Activated CD4-positive, alpha-beta T cell treated with anti-CD3 and anti-CD28 coated beads, Interleukin-2, Interleukin-4, amounts not matched to agents 100 ng/mL and 50 ng/mL, durations not matched to agents 16 hours and 8 hours (primary cell): ENCODE results near the gene PLK3.
A peak's percentile ranks its signal among the peaks of the same experiment; 100 is the strongest.
"Not testable (repeated sequence)": the region's sequence is repeated elsewhere in the genome, so short reads cannot be mapped to it uniquely, and the experiment has no call there.

Source experiments
- DNase-seq: peaks from one replicate; pipeline ENCODE4 v3.0.0-alpha.2; 2020; ENCODE audit warnings: low spot score

The PLK3 gene

DNA sequence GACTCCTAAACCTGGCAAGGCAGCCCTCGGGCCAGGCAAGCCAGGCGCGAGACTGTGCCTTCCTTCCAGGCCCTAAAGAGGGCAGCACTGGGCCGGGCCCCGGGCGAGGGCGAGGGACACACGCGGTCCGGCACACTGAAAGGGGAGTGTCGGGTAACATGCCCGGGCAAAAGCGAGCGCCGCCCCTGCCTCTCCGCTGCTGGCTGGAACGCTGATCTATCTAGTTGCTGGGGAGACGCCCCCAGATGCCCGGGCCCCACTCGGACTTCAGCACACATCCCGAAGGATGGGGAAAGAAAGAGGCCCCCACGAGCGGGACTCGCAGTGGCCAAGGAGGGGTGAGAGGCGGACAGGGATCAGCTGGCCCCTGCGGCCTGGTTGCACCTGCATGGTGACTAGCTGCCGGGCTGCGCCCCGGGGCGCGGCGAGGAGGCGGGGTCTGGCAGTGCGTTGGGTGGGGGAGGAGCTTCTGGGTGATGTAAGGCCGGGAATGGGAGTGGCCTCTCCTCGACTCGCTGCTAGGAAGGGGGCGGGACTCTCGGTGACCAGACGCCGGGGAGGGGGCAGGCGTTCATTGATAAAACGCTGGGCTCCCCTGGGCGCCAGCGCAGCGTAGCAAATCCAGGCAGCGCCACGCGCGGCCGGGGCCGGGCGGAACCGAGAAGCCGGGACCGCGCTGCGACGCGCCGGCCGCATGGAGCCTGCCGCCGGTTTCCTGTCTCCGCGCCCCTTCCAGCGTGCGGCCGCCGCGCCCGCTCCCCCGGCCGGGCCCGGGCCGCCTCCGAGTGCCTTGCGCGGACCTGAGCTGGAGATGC lies at the start of gene PLK3:
Gene PLK3 (plus strand): TSS at position 608 of the 815 bp plus-strand sequence. CDS start 87 bp downstream, at position 695.
- peak; percentile 99 for DNase-seq

DNA sequence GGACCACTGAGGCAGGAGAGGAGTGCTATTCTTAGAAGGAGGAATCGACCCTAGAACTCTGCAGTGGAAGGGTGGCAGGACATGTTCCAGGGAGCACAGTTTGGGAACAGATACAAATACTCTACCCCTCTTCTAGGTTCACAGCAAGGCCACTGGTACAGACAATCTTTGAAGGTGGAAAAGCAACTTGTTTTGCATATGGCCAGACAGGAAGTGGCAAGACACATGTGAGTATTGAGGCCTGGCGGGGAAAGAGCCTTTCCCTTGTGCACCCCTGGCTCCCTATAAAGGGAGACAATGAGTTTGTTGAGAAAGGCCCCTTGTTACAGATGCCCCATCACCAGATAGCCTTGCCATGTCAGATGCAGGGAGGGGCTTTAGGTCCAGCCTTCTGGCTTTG lies 42.8 kb upstream of the PLK3 start:
- no peak for DNase-seq

DNA sequence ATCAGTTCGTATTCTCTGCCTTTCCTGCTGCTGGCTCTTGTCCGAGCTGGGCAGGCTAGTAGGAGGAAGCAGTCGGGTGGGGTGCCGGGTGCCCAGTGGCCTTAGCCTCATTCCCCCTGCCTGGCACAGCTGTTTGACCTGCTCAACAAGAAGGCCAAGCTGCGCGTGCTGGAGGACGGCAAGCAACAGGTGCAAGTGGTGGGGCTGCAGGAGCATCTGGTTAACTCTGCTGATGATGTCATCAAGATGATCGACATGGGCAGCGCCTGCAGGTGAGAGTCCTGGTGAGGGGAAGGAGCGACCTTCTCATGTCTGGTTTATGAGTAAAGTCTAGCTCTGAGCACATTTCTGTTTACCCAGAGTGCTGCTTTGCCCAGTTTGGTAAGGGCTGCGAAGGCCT lies 41.1 kb upstream of the PLK3 start:
- no peak for DNase-seq

DNA sequence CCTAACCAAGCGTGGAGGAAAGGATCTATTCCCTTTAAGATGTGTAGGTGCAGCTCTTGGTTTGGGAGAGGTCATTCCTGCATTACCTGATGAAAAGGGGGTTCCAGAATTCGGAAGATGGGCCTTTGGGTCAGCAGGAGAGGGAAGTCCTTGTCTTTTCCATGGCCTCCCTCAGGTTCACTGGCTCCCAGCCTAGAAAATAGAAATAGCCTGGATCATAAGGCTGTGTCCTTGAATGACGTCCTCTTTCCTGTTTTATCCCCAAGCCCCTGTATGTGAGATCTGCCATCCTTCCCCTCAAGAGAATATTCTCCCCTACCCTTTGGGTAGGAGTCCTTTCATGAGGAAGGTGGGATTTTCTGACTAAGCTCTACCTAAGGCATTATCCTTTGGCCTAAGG lies 39.3 kb upstream of the PLK3 start:
- DNase-seq: no peak

DNA sequence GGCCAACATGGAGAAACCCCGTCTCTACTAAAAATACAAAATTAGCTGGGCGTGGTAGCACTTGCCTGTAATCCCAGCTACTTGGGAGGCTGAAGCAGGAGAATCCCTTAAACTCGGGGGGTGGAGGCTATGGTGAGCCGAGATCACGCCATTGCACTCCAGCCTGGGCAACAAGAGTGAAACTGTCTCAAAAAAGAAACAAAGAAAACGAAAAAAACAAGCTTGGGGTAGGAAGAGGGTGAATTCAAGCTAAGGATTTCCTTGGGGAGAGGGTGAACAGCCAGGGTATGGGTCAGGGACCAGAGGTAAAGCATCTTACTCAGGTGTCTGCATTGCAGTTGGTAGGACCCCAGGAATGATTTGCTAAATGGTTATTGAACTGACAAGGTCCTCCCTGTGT lies 33.8 kb upstream of the PLK3 start:
- DNase-seq: not testable (repeated sequence)

DNA sequence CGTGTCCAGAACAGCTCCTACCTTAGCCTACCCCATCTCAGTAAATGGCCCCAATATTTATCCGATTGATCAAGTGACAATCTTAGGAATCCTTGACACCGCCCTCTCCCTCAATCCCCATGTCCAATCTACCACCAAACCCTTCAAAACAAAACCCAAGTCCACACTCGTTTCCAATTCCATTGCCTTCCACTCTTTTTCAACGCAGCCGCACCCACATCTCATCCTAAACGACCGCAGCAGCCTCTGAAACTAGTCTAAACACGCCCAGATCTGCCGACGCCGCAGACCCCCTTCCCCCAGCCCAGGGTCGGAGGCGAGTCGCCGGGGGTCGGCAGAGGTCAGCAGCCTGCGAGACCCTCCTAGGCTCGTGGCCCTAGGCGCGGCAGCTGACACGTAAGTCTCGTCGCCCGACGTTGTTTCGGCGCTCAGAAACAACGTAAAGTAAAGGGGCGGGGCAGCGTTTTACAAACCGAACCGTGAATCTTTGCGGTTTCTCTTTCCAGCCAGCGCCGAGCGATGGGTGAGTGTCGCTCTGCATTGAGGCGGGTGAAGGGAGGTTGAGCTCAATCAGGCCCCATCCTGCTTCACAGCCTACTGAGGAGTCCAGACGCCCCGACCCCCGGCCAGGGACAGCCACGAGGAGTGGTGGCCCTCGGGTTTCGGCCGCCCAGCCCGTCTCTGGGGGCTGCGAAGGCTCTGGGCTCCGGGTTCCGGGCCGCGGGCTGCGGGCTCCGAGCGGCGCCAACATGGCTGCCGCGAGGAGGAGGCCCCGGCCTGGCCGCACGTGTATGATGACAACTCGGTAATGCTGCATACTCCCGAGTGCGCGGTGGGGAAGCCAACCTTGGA lies 24.9 kb upstream of the PLK3 start, which contains the start of gene RPS8:
Gene RPS8 (plus strand): TSS at position 463 of the 852 bp plus-strand sequence. CDS start 57 bp downstream, at position 520.
- DNase-seq: peak; percentile 94

DNA sequence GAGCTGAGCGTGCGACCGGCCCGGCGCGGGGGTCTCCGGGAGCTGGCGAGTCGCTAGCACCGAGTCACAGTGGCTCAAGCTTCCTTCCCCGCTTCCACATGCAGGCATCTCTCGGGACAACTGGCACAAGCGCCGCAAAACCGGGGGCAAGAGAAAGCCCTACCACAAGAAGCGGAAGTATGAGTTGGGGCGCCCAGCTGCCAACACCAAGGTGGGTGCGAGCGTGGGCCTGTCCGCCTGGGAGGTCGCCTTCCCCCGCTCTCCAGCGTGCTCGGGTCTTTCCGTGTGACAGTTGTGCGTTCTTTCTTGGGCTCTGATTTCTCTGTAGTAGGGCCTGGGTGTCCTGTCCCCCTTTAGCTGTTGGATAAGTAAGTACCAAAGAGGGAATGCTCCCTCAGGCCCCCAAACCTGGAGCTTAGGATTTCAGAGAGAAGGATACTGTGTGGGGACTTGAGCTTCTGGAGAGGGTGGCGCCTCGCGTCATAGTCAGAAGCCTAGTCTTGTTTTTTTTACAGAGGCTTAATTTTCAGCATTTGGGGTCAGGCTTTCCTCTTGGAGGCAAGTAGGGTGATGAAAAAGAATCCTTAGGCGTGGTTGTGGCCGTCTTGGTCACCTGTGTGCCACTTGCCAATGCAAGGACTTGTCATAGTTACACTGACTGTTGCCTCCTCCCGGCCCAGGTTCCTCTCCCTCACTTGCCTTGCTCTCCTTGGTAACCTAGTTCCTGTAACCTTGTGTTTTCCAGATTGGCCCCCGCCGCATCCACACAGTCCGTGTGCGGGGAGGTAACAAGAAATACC lies 24.0 kb upstream of the PLK3 start:
- DNase-seq: no peak

DNA sequence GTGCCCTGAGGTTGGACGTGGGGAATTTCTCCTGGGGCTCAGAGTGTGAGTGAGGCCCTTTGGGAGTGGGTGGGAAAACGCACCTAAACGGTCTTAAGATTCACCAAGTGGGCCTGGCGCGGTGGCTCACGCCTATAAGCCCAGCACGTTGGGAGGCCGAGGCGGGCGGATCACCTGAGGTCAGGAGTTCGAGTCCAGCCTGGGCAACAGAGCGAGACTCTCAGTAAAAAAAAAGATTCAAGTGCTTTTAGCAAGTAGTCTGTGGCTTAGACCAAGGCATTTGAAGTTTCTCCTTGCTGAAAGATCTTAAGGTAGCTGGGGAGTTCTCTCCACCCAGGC lies 23.5 kb upstream of the PLK3 start:
- no peak for DNase-seq

DNA sequence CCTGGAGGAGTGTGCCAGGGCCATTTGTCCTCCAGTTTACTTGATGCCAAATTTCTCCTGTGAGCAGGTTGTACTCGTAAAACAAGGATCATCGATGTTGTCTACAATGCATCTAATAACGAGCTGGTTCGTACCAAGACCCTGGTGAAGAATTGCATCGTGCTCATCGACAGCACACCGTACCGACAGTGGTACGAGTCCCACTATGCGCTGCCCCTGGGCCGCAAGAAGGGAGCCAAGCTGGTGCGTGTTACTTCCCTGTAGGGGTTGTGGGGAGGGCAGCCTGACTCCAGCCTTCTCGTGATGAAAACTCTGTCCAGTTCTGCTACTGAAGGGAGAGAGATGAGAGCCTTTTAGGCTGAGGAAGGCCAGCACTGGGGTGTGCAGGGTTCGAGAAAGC lies 22.6 kb upstream of the PLK3 start:
- DNase-seq: no peak

DNA sequence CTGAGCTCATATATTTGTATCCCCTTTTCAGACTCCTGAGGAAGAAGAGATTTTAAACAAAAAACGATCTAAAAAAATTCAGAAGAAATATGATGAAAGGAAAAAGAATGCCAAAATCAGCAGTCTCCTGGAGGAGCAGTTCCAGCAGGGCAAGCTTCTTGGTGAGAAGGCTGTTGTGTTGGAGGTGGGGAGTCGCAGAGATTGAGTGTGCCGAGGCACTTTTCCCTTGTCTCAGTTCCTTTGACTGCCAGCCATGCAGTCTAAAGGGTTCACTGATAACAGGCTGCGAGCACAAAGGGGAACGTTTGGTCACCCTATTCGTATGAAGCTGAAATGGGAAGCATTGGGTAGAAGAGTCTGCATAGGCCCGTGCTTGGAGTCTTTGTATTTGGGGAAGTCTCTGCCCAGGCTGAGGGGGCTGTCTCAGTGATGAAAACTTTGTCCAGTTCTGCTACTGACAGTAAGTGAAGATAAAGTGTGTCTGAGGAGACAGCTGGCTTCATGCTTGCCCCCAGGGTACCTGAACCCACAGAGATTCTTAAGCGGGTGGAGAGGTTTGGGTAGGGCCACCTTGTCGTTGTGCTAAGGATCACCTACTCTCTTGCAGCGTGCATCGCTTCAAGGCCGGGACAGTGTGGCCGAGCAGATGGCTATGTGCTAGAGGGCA lies 22.1 kb upstream of the PLK3 start:
- DNase-seq: no peak

DNA sequence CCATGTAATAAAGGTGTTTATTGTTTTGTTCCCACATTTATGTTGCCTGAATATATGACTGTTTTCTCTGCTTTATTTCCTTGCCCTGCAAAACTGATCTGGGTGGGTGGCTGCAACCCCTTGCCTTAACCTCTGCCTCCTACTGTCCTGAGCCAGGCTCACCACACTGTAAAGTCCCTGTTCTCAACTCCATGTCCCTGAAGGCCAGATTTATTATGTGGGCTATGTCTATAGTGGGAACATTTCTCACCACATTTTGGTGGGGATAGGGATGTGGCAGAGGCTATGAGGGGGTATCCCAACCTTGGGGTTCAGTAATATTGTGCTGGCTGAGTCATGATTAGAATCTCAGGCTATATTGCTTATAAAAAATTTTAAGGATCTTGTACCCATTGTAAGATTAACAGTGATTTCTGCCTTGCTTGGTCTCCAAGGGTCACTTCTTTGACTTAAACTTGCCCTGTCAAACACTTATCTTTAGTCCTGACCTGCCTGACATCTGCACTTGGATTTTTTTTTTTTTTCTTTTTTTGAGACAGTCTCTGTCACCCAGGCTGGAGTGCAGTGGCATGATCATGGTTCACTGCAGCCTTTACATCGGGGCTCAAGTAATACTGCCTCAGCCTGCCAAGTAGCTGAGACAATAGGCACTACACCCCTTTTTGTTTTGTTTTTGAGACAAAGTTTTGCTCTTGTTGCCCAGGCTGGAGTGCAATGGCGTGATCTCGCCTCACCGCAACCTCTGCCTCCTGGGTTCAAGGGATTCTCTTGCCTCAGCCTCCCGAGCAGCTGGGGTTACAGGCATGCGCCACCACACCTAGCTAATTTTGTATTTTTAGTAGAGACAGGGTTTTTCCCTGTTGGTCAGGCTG lies 21.2 kb upstream of the PLK3 start:
- DNase-seq: no peak

DNA sequence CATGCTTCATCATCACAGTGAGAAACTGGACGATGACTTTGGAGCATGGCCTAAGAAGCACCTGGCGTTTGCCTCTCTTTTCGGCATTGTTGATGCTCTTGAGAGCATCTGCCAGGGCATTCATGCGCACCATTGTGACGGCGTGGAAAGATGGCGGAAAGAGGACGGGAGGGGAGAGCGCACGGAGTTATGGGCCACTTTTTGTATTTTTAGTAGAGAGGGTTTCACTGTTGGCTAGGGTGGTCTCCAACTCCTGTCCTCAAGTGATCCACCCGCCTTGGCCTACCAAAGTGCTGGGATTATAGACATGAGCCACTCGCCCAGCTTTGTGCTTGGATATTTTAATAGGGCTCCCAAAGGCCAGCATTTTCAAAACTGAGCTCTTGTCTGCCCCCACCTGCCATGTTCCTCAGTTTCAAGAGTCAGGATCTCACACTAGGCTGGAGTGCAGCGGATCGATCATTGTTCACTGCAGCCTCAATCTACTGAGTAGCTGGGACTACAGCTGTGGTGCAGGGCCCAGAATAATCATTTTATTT lies 19.5 kb upstream of the PLK3 start:
- DNase-seq: no peak

DNA sequence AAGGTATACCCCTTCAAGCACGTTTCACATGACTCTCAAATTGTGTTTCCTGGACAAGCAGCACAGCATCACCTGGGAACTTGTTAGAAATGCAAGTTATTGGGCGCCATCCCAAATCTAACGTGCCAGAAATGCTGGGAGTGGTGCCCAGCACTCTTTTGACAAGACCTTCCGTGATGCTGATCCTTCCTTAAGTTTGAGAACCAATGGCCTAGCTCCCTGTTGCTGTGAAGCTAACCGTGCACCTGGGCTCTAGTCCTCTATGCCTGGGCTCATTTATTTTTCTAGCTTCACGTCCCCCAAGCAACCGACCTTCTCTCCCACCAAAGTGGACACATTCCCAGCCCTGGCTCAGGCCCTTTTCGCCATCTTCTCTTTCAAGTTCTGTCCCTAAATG lies 16.5 kb upstream of the PLK3 start:
- no peak for DNase-seq

DNA sequence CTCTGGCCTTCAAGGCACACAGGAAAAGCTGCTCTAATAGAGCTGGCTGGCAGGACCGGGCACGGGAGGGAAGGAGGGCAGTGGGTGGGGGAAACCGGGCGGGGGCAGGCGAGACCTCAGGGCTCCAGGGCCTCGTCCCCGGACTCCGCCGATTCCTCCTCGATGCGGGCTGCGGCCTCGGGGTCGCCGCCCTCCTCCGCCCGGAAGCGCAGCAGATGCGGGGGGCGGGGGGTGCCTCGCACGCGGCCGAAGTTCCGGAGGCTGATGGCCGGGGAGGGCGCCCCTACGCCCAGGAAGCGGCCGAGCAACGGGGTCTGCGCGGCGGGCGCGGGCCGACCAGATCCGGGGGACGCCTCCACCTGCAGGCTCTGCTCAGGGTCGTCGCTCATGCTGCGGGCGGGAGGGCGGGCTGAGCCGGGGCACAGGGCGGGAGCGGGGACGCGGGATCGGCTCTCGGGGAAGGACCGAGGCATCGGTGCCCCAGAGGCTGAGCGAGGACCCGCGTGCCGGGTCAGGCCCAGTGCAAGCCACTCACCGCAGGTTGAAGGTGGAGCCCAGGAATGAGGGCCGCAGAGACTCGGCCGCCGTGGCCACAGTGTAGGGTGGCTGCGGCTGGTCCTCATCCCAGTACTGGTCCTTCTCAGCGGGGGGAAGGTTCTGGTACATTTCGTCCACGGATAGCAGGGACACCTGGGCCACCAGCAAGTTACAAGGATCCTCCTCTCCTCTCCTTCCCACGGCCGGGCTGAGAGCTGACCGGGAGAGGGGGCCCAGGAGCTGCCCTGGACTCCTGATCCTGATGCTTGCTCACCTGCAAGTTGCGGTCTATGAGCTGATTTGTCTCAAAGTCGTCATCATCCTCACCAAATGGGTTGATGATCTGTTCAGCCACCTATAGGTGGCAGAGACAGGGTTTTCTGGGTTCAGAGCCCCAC lies 15.8 kb upstream of the PLK3 start:
- DNase-seq: no peak

DNA sequence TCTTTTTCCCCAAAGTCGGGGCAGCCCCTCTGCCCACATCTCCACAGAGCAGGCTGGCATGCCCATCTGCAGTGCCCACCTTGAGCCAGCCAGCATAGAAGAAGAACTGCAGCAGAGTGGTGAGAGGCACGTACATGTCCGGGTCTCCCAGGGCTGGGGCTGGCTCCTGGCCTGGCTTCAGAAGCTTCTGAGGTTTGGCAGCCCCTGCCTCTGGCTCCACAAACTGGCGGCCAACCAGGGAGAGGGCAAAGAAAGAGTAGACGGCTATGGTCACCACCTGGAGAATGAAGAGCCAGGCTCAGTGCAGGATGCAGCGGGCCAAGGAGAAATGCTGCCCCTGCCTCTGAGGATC lies 15.2 kb upstream of the PLK3 start:
- DNase-seq: no peak

DNA sequence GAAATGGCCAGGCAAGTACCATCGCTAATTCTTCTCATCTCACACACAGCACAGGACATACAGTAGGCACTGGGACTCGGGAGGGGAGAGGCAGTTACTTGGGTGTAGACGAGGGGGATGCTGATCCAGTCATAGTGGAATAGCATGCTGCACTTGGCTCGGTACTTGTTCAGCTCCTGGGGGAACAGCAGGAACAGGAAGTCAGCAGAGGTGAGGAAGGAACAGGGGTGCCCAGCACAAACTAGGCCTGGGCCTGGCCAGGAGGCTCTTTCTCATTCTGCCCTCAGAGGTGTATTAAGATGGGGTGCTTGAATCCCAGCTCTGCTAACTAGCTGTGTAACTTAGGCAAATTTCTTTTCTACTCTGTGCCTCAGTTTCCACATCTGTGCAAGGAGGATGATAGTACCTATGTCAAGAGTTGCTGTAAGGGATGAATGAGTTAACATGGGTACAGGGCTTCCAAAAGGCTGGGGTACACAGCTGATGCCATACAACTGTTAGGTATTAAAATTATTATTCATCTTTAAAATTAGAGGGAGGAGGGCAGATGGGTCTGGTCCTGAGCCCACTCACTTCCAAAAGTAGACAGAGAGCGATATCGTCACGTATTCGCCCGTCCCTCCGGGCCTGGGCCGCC lies 14.6 kb upstream of the PLK3 start:
- no peak for DNase-seq

DNA sequence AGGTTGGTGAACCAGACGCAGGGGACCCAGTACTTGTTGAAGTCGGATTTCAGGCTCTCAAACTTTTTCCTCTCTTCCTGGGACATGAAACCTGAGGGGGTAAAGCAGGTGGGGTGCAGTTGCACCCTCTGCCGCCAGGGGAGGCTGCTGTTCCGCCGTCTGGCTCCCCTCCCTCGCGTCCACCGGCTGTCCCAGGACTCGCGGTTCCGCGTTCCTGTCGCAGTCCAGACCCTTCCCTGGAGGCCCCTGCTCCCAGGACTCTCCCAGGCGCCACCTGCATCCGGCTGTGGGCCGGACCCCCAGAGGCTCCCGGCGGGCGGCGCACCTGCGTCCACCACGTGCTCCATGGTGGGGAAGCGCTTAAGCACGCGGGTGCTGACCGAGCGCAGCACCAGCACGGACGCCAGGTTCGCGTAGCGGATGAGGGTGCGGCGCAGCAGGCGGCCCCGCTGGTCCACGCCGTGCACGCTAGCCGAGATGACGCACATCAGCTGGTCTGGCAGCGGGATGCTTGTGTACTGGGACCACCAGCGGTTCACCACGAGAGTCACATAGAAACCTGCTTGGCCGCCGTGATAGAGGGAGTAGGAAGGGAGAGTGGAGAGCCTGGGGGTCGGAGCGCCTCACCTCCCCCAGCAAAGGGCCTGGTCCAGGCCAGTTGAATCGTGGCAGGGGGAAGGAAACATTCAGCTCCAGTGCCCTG lies 13.9 kb upstream of the PLK3 start:
- peak; percentile 70 for DNase-seq

DNA sequence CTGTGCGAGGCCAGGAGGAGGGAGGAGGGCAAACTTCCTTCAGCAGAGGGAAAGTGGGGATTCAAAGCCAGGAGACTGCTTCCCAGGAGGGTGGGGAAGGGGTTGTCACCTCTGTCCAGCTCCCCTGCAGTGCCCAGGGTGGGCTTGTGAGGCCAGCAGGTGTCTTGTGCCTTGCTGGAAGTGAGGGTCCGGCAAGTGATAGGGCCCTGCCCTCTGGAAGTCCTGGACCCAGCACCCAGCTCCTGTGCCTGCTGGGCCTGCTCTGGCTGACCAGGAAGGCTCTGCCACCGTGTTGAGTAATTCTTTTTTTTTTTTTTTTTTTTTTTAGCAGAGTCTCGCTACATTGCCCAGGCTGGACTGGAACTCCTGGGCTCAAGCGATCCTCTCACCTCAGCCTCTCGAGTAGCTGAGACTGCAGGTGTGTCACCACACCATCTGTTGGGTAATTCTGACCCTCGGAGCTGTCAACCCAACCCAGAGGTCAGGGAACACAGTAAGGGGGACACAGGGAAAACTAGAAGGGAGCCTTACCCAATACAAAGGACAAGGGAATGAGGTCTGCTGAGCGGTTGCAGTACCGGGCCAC lies 13.2 kb upstream of the PLK3 start:
- no peak for DNase-seq
